HCT116 (cell line): Measurements from ENCODE around the gene BLOC1S5. TPM values are rescaled to one million over a fixed set of nuclear protein-coding genes. Genes with fewer than 3 reads are reported as not detected.
A peak's percentile ranks its signal among the peaks of the same experiment; 100 is the strongest.

Source experiments
- ATAC-seq: fragments of 200-7000 bp; cut with Tn5 transposase; 2 replicates; pipeline ENCODE4 v1.9.1; 2020; ENCODE audit warnings: mild to moderate bottlenecking, moderate library complexity
- BruUV-seq: library from RNA; stranded (reverse); fragments of 400-500 nt; replicated peaks from 2 replicates; lab custom pipeline; 2021; lab: Mats Ljungman, UMichigan
- CTCF ChIA-PET: fragments of 300-600 bp; sonication (Branson Sonifier 250); formaldehyde crosslinking; loops from one replicate; lab custom pipeline; 2021; ENCODE audit warnings: antibody characterized with exemption; lab: Charles Lee
- POLR2A ChIA-PET: fragments of 300-600, 350-600 bp; sonication (Branson Sonifier 250); formaldehyde crosslinking; loops from one replicate; lab custom pipeline; 2021; ENCODE audit warnings: antibody characterized with exemption; lab: Charles Lee
- RAD21 ChIA-PET, 2 experiments: fragments of 300-600 bp; sonication (Branson Sonifier 250); formaldehyde crosslinking; loops; one replicate each; lab custom pipeline; 2023; ENCODE audit warnings: low total read pairs in 2 of 2; ENCODE audit not compliant: uncharacterized antibody in 2 of 2, unreplicated experiment in 2 of 2, low non-redundant PET in 1 of 2; lab: Charles Lee
- DNase-seq: peaks from one replicate; pipeline ENCODE4 v3.0.0-alpha.2; 2010; ENCODE audit warnings: low read depth, low spot score
- H2AFZ ChIP-seq: fragments of 200-600 bp; shearing (Covaris generic), sonication (generic); 2 replicates; pipeline ENCODE4 v1.6.1; 2017; ENCODE audit warnings: low read depth, mixed run types, mixed read lengths, antibody characterized with exemption, low read length; ENCODE audit not compliant: poor library complexity, severe bottlenecking
- H3K27ac ChIP-seq: 2 replicates; pipeline ENCODE4 v1.5.1; 2012; ENCODE audit warnings: low read depth, low read length
- H3K27me3 ChIP-seq: fragments of 200-600 bp; sonication (generic); 2 replicates; pipeline ENCODE4 v1.6.1; 2016; ENCODE audit warnings: mixed run types, low read length, mixed read lengths; ENCODE audit not compliant: insufficient read depth
- H3K36me3 ChIP-seq, 2 experiments: fragments of 200-500 bp in 1 of 2; fragments of 200-600 bp in 1 of 2; sonication (Bioruptor generic) in 1 of 2; sonication (generic) in 1 of 2; 2 replicates each; pipeline versions ENCODE4 v1.5.1 to v1.6.1; 2014 to 2016; ENCODE audit warnings: low read length in 2 of 2, inconsistent platforms in 1 of 2, mixed read lengths in 1 of 2, mixed run types in 1 of 2; ENCODE audit not compliant: insufficient read depth in 2 of 2, control insufficient read depth in 1 of 2
- H3K4me1 ChIP-seq, 2 experiments: fragments of 200-600 bp in 1 of 2; sonication (generic) in 1 of 2; 2 replicates each; pipeline versions ENCODE4 v1.5.1 to v1.6.1; 2012 to 2017; ENCODE audit warnings: low read length in 2 of 2, inconsistent platforms in 1 of 2, mild to moderate bottlenecking in 1 of 2, mixed read lengths in 1 of 2, mixed run types in 1 of 2, moderate library complexity in 1 of 2; ENCODE audit not compliant: insufficient read depth in 2 of 2, control insufficient read depth in 1 of 2
- H3K4me2 ChIP-seq: fragments of 200-600 bp; sonication (generic); 2 replicates; pipeline ENCODE4 v1.6.1; 2017; ENCODE audit warnings: mixed run types, low read length, mixed read lengths
- H3K4me3 ChIP-seq, 2 experiments: fragments of 200-600 bp in 1 of 2; sonication (generic) in 1 of 2; replicated peaks in 1 of 2; 2 replicates each; pipeline ENCODE4 v1.5.1; 2011 to 2016; ENCODE audit warnings: low read length in 2 of 2, control low read depth in 1 of 2, low read depth in 1 of 2, mild to moderate bottlenecking in 1 of 2, mixed read lengths in 1 of 2, mixed run types in 1 of 2
- H3K79me2 ChIP-seq: fragments of 200-600 bp; sonication (generic); 2 replicates; pipeline ENCODE4 v1.6.1; 2017; ENCODE audit warnings: mild to moderate bottlenecking, mixed run types, low read length, moderate library complexity, mixed read lengths; ENCODE audit not compliant: insufficient read depth
- H3K9ac ChIP-seq: fragments of 200-600 bp; sonication (generic); 2 replicates; pipeline ENCODE4 v1.6.1; 2016; ENCODE audit warnings: low read length, mixed read lengths
- H3K9me2 ChIP-seq: fragments of 200-600 bp; sonication (generic), shearing (Covaris generic); 2 replicates; pipeline ENCODE4 v1.6.1; 2017; ENCODE audit warnings: mixed run types, mild to moderate bottlenecking, moderate library complexity; ENCODE audit not compliant: insufficient read depth
- H3K9me3 ChIP-seq, 2 experiments: fragments of 200-500 bp in 1 of 2; fragments of 200-600 bp in 1 of 2; sonication (Bioruptor generic) in 1 of 2; sonication (generic) in 1 of 2; 2 replicates each; pipeline ENCODE4 v1.6.1; 2014 to 2017; ENCODE audit warnings: low read length in 2 of 2, mixed read lengths in 2 of 2, inconsistent platforms in 1 of 2, low read depth in 1 of 2, mild to moderate bottlenecking in 1 of 2, mixed run types in 1 of 2, moderate library complexity in 1 of 2; ENCODE audit not compliant: control insufficient read depth in 1 of 2, insufficient read depth in 1 of 2
- H4K20me1 ChIP-seq: fragments of 200-600 bp; sonication (generic), shearing (Covaris generic); 2 replicates; pipeline ENCODE4 v1.6.1; 2017; ENCODE audit warnings: mixed run types, mild to moderate bottlenecking, moderate library complexity; ENCODE audit not compliant: insufficient read depth
- ATF3 ChIP-seq: IDR thresholded peaks from 2 replicates; pipeline ENCODE4 v1.6.1; 2012
- CBX3 ChIP-seq: IDR thresholded peaks from 2 replicates; pipeline ENCODE4 v1.6.1; 2012; ENCODE audit warnings: low read depth
- CEBPB ChIP-seq: IDR thresholded peaks from 2 replicates; pipeline ENCODE4 v1.6.1; 2012; ENCODE audit warnings: low read depth
- EGR1 ChIP-seq: IDR thresholded peaks from 2 replicates; pipeline ENCODE4 v1.6.1; 2012; ENCODE audit warnings: low read depth
- EZH2 ChIP-seq: fragments of 200-600 bp; sonication (generic); IDR thresholded peaks from 2 replicates; pipeline ENCODE4 v1.6.1; 2017; ENCODE audit warnings: antibody characterized with exemption, mixed run types
- RAD21 ChIP-seq: IDR thresholded peaks from 2 replicates; pipeline ENCODE4 v1.6.1; 2012; ENCODE audit warnings: low read depth, mild to moderate bottlenecking
- SIN3A ChIP-seq: IDR thresholded peaks from 2 replicates; pipeline ENCODE4 v1.6.1; 2012; ENCODE audit warnings: low read depth
- SP1 ChIP-seq: IDR thresholded peaks from 2 replicates; pipeline ENCODE4 v1.6.1; 2012; ENCODE audit warnings: low read depth
- SRF ChIP-seq: IDR thresholded peaks from 2 replicates; pipeline ENCODE4 v1.6.1; 2012; ENCODE audit warnings: low read depth
- ZFX ChIP-seq: fragments of 450-650 bp; IDR thresholded peaks from 2 replicates; pipeline ENCODE4 v1.6.1; 2017
- intact Hi-C: fragments of 100-400 bp; cut with micrococcal nuclease; formaldehyde crosslinking; loops from 2 replicates; pipeline ENCODE4 v1.10.0; 2022
- total RNA-seq: library from RNA; stranded (reverse); gene quantifications from one replicate; pipeline ENCODE4 v1.2.1, GENCODE V29; 2021; ENCODE audit not compliant: unreplicated experiment
- TF ChIP-seq, protein P1 (sequence below), 3 experiments: fragments of 200-600 bp in 1 of 3; sonication (generic) in 1 of 3; IDR thresholded peaks in 2 of 3; conservative IDR thresholded peaks in 1 of 3; 2 replicates each; pipeline ENCODE4 v1.5.1; 2012 to 2017; ENCODE audit warnings: low read depth in 2 of 3, low read length in 2 of 3, antibody characterized with exemption in 1 of 3, borderline replicate concordance in 1 of 3, control low read depth in 1 of 3, mild to moderate bottlenecking in 1 of 3, mixed read lengths in 1 of 3, mixed run types in 1 of 3, moderate library complexity in 1 of 3; ENCODE audit not compliant: insufficient read depth in 1 of 3

Gene BLOC1S5
- total RNA-seq, 1 experiment from 2014 or later, result 12.0 TPM

DNA sequence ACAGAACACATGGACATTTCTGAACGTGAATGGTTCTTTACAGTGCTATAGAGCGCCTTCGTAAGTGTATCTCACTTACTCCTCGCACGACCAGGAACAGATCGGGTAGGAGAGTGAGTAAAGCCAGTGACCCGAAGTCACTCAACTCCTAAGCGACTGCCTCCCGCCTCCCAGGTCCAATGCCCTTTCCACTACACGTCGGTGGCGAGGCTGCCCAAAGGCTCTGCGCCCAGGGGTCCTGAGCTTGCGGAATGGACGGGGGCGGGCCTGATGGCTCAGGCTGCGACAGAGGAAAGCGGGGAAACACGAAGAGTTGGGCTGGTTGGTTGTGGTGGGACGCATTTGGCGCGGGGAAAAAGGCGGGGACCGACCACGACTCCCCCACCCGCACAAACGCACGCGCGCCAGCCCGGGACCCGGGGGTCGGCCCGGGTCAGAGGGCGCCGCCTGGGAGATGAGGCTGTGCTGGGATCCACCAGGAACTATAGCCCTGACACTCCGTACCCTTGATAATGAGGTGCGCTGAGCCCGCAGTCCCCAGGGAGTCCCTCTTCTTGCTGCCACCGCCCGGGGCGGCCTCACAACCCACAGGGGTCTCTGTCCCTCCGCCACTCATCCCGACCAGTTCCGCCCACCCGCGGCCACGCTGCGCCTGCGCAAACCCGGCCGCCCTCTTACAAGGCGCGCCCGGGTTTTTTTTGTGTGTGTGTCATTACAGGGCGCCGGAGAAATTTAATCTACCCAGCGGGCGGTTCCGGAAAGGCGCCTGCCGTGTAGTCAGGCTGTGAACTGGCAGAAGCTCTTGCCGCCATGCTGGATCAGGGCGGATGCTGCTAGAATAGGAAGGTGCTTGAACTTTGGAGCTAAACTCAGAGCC is at the start of gene BLOC1S5 (continued):
- TF ChIP-seq ZFX (peak; percentile 44; the same call in 1 of the 2 replicates), CBX3 (peak; percentile 63), RAD21 (peak; percentile 11; the same call in 1 of the 2 replicates), EGR1 (peak; percentile 93), ATF3 (no peak), SRF (peak; percentile 96), EZH2 (no peak), SP1 (peak; percentile 80)

GRCh38 chr6:8113131-8113654 is 49.0 kb upstream of the BLOC1S5 start:
- H3K79me2 ChIP-seq, result no peaks in the 10 kb centered on the region
- TF ChIP-seq CEBPB (no peak), SIN3A (no peak)
- TF ChIP-seq, protein P1, sequence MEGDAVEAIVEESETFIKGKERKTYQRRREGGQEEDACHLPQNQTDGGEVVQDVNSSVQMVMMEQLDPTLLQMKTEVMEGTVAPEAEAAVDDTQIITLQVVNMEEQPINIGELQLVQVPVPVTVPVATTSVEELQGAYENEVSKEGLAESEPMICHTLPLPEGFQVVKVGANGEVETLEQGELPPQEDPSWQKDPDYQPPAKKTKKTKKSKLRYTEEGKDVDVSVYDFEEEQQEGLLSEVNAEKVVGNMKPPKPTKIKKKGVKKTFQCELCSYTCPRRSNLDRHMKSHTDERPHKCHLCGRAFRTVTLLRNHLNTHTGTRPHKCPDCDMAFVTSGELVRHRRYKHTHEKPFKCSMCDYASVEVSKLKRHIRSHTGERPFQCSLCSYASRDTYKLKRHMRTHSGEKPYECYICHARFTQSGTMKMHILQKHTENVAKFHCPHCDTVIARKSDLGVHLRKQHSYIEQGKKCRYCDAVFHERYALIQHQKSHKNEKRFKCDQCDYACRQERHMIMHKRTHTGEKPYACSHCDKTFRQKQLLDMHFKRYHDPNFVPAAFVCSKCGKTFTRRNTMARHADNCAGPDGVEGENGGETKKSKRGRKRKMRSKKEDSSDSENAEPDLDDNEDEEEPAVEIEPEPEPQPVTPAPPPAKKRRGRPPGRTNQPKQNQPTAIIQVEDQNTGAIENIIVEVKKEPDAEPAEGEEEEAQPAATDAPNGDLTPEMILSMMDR (IDR thresholded peaks at IDR 0.05 in 2 of 3, conservative IDR thresholded peaks at IDR 0.05 in 1 of 3; ENCODE audit: borderline replicate concordance in 1 of 3, insufficient read depth in 1 of 3, low read depth in 2 of 3, low read length in 2 of 3), result no peak
- CTCF ChIA-PET, result interaction anchor here (1.4 kb wide), 1 partner anchor 11 kb away, joined by 3 read pairs; the partner anchor contains the start of gene EEF1E1
- H3K27me3 ChIP-seq, result no peaks in the 10 kb centered on the region
- H3K9me3 ChIP-seq, result no peaks in the 10 kb centered on the region
- peaks cover 4 to 14% of the 10 kb centered on the region in 2 experiments; a peak in 3 of 4 replicates for H3K4me1 ChIP-seq
- H2AFZ ChIP-seq, result no peak overlapping the region
- no peak overlapping the region for H3K4me3 ChIP-seq
- no peak overlapping the region for H3K4me2 ChIP-seq
- intact Hi-C loops, result no loop called here
- BruUV-seq, result no TSS peak
- DNase-seq (no peak), ATAC-seq (no peak)
- H3K9me2 ChIP-seq, result no peaks in the 10 kb centered on the region
- H3K27ac ChIP-seq, result no peak overlapping the region
- H3K36me3 ChIP-seq, result no peaks in the 10 kb centered on the region
- POLR2A ChIA-PET, result no interaction called here
- H3K9ac ChIP-seq, result no peak overlapping the region
- RAD21 ChIA-PET, result interaction anchor here in 1 of 2 experiments (0.6 kb wide), 1 partner anchor 1137 kb away, joined by 4 read pairs; no protein-coding TSS in a partner anchor
- no peaks in the 10 kb centered on the region for H4K20me1 ChIP-seq
